ENCODE data around the gene AWAT2.
"Not testable (repeated sequence)": the region's sequence is repeated elsewhere in the genome, so short reads cannot be mapped to it uniquely, and the experiment has no call there.

AWAT2 gene

GRCh38 chrX:70001269-70001668 lies 48.5 kb downstream of the AWAT2 start:
- no peak for DNase-seq (ENCODE audit: low spot score)

DNA sequence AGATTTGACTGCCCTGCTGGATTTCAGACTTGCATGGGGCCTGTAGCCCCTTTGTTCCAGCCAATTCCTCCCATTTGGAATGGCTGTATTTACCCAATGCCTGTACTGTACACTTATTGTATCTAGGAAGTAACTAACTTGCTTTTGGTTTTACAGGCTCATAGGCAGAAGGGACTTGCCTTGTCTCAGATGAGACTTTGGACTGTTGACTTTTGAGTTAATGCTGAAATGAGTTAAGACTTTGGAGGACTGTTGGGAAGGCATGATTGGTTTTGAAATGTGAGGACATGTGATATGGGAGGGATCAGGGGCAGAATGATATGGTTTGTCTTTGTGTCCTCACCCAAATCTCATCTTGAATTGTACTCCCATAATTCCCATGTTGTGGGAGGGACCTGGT lies 51.4 kb downstream of the AWAT2 start:
- not testable (repeated sequence) for DNase-seq (ENCODE audit: low spot score)

DNA sequence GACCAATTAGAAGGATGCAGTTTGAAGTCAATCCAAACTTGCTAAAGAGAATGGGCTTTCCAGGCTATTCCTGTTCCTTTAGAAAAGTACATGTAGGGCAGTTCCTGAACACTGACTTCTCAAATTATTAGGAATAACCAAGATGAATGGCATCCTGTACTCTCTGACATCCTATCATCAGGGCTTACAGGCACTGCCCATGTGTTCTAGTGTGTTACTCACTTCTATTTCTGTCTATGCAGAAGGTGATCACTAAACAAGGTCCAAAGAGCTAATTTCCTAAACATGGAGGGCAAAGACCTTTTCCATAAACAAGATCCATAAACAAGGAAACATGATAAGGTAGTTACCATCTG lies 53.6 kb downstream of the AWAT2 start:
- no peak for DNase-seq (ENCODE audit: low spot score)

DNA sequence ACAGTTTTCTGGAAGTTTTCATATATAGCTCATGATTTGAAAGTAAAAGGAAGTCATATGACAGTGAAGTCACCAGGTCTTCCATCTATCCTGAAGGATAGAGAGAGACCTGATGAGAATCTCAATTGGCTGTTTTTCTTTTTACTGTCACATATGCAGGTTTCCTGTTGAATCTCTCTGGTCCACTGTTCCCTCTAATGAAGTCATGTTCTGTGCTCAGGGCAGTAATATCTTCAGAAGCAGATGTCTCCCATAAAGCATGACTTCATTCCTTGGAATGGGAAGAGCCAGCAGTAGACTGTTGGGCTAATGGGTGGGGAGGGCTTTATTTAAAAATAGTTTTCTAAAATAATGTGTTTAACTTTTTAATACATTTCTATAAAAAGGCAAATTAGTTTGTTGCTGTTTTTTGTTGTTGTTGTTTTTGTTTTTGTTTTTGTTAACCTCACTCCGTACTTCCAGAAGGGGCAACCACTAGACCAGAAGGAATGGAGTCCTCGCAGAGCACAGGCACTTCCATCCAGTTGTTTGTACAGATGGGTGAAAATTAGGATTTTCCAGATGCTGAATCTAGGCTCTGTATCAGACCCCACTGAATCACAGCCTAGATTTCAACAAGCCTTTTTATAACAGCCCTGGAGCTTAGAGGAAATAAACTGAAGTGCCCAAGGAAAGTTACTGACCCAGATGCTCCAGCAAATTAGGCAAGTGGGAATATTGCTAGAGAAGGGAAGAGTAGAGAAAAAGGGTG lies 54.2 kb downstream of the AWAT2 start:
- DNase-seq (ENCODE audit: low spot score), result no peak

DNA sequence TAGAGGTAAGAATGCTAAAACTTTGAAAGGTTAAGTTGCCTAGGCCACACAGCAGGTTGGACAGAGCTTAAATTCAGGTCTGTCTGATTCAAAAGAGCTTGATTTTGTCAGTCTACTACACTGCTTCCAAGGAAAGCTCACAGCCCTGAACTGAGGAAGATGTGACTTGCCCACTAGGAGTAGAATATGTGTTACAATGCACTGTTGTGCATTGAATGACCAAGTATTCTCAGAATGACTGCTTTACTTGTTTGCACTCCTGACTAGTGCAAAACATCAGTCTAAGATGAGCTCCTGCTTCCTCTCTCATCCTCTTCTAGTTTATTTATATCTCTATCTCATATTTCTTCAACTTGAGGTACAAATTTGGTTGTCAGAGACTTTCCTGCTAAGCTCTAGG lies 56.2 kb downstream of the AWAT2 start:
- no peak for DNase-seq (ENCODE audit: low spot score)

DNA sequence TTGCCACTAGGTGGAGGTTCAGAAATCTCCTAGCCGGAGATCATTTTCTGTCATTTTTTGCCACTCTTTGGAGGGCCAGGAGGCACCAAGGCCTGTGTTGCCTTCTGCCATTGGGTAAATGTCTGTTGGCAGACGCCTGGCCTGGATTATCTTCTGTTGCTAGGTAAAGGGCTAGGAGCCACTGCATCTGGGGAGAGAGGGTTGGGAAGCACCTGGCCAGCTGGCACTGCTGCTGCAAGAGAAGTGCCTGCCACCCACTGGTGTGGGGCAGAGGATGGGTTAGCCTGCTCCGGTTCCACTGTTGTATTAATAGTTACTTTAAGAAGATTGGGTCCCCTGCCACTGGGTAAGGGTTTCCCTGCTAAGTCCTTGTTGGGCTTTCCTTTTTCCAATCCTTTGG lies 58.1 kb downstream of the AWAT2 start:
- no peak for DNase-seq (ENCODE audit: low spot score)
